GM12801 (cell line): ENCODE results near the gene MBP.

Experiments used
- CTCF ChIP-seq: IDR thresholded peaks from one replicate; pipeline ENCODE4 v1.5.1; 2011; ENCODE audit warnings: control low read depth; ENCODE audit not compliant: insufficient read length; ENCODE audit errors: extremely low read depth

The MBP gene

GRCh38 chr18:77067291-77068061, 65.1 kb downstream of the MBP start:
- no peak for TF ChIP-seq CTCF

GRCh38 chr18:77066689-77067088, 65.9 kb downstream of the MBP start:
- TF ChIP-seq CTCF = no peak

- TF ChIP-seq CTCF = no peak
Observed at GRCh38 chr18:77066101-77066500, 66.5 kb downstream of the MBP start.

GRCh38 chr18:77065221-77065981, 67.2 kb downstream of the MBP start:
- TF ChIP-seq CTCF = no peak

GRCh38 chr18:77063260-77063659, 69.3 kb downstream of the MBP start:
- TF ChIP-seq CTCF = no peak

GRCh38 chr18:77062518-77063003, 70.0 kb downstream of the MBP start:
- TF ChIP-seq CTCF = no peak

- TF ChIP-seq CTCF = no peak
Observed at GRCh38 chr18:77061946-77062517, 70.6 kb downstream of the MBP start.
